Stimulated activated CD4-positive, alpha-beta T cell treated with anti-CD3 and anti-CD28 coated beads, TNF-alpha, amount 100 ng/mL, for 4 hours (primary cell): ENCODE measurements around the gene ZCCHC24.

Source experiments
- DNase-seq, 3 experiments: peaks; one replicate each; pipeline ENCODE4 v3.0.0-alpha.2; 2020; ENCODE audit warnings: low read depth in 3 of 3

Gene ZCCHC24

GRCh38 chr10:79383974-79384606 is 61.3 kb downstream of the ZCCHC24 start:
- DNase-seq = no peak

- DNase-seq = no peak
Measured at GRCh38 chr10:79382491-79382941, 62.9 kb downstream of the ZCCHC24 start.

GRCh38 chr10:79381804-79382221 is 63.6 kb downstream of the ZCCHC24 start:
- no peak for DNase-seq

- no peak for DNase-seq
Measured at GRCh38 chr10:79380946-79381721, 64.3 kb downstream of the ZCCHC24 start.

GRCh38 chr10:79380125-79380945 is 65.1 kb downstream of the ZCCHC24 start:
- DNase-seq = no peak

- no peak for DNase-seq
Measured at GRCh38 chr10:79379512-79380124, 65.8 kb downstream of the ZCCHC24 start.

- no peak for DNase-seq
Measured at GRCh38 chr10:79378647-79379511, 66.5 kb downstream of the ZCCHC24 start.

- DNase-seq = no peak
Measured at GRCh38 chr10:79378383-79378646, 67.1 kb downstream of the ZCCHC24 start.

- no peak for DNase-seq
Measured at GRCh38 chr10:79377557-79378382, 67.7 kb downstream of the ZCCHC24 start.

- no peak for DNase-seq
Measured at GRCh38 chr10:79376751-79377556, 68.5 kb downstream of the ZCCHC24 start.

GRCh38 chr10:79376078-79376628 is 69.3 kb downstream of the ZCCHC24 start:
- DNase-seq = no peak

- DNase-seq = no peak
Measured at GRCh38 chr10:79375321-79376077, 69.9 kb downstream of the ZCCHC24 start.

GRCh38 chr10:79374312-79375191 is 70.9 kb downstream of the ZCCHC24 start:
- peak; percentile 54 to 67 (median 64) for DNase-seq

- DNase-seq = no peak
Measured at GRCh38 chr10:79372871-79373270, 72.6 kb downstream of the ZCCHC24 start.

GRCh38 chr10:79367426-79368189 is 77.8 kb downstream of the ZCCHC24 start:
- no peak for DNase-seq

GRCh38 chr10:79361726-79362397 is 83.6 kb downstream of the ZCCHC24 start:
- DNase-seq = no peak
